HG02763 (cell line): ENCODE results near the gene TXNRD2.
"Not testable (repeated sequence)": the region's sequence is repeated elsewhere in the genome, so short reads cannot be mapped to it uniquely, and the experiment has no call there.

ENCODE experiments used
- ATAC-seq: cut with Tn5 transposase; IDR thresholded peaks from one replicate; pipeline ENCODE4 v1.9.1; 2021; ENCODE audit warnings: mild to moderate bottlenecking, moderate library complexity; ENCODE audit not compliant: unreplicated experiment

The TXNRD2 gene

GRCh38 chr22:19926028-19926427 is 15.6 kb downstream of the TXNRD2 start:
- ATAC-seq = not testable (repeated sequence)

DNA sequence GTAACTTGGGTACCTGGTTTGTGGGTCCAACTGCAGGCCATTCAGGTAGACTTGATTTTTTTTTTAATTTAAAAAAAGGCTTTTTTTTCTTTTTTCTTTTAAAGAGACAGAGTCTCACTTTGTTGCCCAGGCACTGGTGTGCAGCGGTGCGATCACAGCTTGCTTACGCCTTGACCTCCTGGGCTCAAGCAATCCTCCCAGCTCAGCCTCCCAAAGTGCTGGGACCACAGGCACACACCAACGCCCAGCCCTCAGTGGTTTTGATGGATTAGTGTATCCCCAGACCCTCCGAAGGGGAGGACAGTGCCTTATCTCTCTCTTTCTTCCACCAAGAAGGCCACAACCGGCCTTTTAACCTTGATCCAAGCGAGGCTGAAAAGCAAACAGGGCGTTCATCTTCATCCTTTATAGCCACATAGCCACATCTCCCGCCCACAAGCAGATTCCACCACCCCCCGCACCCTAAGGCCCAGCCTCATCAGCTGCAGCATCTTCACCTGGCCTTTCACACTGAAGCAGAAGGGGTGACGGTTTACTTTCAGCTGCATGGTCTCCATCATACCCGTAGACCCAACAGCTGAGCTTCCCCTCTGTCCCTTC is 17.6 kb downstream of the TXNRD2 start:
- ATAC-seq = no peak

DNA sequence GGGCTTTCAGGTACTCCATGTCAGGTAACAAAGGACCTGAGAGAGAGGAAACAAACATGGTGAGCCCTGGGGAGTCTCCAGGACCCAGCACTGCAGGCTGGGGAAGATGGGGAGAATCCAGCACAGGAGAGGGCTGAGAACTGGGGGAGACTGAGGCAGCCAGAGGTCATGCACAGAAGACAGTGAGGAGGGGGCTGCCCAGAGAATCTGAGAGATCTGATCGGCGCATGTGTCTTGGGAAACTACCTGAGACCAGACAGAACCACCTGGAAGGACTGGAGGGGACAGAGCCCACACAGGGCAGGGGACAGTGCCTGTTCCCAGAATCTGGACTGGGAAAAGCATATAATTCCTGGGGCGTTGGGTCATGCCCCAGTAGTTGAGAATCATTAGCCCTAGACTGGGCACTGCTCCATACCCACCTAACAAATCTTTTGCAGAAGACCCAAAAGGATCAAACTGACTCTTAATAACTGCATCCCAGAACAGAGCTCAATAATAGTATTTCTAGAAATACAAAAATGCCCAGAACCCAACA is 20.0 kb downstream of the TXNRD2 start:
- ATAC-seq = no peak

- no peak for ATAC-seq
Observed at GRCh38 chr22:19919701-19920363, 21.8 kb downstream of the TXNRD2 start.

DNA sequence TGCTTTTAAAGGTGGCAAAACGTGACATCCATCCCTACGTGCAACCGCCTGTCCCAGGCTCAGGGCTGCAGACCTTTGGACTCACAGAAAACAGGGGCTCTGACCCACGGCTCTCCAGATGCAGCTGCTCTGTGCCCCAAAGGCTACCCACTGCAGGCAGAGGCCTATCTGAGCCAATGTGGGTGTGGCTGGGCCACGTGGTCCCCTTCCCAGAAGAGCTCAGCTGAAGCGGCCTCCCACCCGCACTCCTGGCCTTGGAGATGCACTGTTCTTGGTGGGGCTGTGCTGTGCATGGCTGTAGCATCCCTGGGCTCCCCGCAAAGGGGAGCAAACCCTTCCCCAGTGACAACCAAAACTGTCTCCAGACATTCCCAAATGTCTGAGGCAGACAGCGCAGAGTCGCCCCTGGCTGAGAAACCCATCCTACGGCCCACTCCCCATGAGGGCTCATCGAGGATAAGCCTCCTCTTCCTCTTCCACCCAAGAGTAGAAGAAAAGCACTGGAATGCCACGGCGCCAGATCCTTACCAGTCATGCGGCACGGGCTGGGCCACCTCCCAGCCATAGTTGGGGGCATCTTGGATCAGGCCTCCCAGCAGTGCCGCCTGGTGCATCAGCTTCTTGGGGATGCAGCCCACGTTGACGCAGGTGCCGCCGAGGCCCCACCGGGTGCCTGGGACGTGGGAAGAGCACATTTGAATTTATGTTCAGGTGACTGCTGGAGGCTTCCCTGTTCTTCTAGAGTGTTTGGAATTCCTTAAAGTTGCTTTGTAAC is 23.1 kb downstream of the TXNRD2 start:
- no peak for ATAC-seq

GRCh38 chr22:19917389-19918138 is 24.1 kb downstream of the TXNRD2 start:
- ATAC-seq = no peak

GRCh38 chr22:19916941-19917340 is 24.7 kb downstream of the TXNRD2 start:
- ATAC-seq = no peak

DNA sequence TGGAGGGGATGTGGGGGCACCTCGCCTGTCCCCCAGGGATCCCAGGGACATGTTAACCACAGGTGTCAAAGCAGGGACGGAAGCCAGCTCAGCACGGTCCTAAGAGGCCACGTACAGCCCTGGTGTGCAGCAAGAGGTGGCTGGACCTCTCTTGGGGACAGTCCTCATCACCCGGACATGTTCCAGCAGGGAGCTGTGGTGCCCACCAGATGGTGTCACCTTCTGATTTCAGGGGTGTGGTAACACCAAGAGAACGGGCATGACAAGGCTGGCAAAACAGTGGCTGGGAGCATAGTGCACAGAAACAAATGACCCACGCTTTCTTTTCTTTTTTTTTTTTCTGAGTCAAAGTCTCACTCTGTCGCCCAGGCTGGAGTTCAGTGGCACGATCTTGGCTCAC is 25.6 kb downstream of the TXNRD2 start:
- ATAC-seq = no peak

DNA sequence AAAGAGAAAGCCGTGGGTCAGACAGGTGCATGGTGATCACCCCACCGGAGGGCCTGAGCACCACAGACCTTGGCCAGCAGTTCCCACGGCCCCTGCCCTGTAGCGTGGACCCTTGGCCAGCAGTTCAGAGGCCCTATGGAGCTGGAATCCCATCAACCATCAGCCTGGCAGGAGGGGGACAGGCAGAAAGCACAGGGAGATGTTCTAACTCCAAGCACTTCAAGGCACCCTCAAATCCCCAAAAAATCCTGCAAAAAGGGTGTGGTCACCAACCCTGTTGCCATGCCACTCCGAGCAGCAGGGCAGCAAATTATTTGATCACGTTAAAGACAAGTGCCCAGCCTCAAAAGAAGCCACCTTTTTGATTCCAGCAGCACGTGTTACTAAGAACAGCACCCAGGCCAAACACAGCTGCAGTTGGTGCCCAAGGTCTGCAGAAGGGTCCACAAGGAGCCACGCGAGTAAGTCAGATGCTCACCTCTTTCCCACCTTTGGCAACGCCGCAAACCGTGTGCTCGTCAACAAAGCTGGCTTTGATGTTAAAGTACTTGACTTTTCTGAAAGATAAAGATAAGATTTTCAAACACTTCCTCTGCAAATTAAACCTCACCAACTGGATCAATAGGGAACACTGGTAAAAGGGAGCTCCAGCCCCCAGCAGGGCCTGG is 26.2 kb downstream of the TXNRD2 start:
- ATAC-seq = no peak

DNA sequence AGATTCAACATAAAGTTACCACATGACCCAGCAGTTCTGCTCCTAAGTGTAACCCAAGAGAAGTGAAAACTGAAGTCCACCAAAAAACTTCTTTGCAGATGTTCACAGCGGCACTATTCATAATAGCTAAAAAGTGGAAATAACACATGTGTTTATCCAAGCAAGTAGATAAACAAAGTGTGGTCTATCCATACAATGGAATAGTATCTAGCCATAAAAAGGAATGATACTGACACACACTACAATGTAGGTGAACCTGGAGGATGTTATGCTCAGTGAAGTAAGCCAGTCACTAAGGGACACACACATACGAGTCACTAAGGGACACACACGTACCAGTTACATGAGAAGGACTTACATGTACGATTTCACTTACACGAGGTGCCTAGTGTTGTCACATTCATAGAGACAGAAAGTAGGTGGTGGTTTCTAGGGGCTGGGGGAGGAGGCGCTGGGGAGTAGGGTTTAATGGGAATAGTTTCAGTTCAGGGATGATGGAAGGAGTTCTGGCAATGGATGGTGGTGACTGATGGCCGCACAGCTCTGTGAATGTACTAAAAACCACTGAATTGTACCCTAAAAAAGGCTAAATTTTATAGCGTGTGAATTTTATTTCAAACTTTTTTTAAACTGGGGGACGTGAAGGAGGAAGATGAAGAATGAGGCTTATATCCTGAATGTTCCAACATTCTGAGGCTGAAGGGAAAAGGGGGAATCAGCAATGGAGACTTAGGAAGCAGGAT is 27.2 kb downstream of the TXNRD2 start:
- no peak for ATAC-seq

DNA sequence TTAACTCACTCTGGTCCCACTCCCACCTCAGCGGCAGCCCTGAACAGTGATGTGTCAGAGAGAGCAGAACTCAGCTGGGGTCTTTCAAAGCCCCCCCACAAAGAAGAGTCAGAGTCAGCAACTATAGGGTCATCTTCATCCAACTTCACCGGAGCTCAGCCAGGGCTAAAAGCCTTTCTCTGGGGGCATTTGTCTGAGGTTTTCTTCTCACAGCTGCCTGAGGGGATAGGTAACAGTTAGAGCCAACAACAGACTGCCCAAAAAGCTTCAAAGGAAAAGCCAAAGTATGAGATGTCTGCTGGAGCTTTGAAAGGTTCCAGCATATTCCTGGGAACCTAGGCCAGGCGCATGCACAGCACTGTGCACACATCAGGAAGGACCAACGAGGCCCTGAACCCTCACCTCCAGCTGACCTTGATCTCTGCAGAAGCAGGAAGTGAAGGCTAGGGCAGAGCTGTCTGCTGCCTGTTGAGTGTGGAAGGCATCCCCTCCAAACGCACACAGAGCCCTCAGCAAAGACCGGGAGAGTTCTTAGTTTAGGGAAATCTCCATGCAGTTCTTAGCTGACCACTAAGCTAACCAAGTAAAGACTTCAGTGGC is 28.2 kb downstream of the TXNRD2 start:
- no peak for ATAC-seq

GRCh38 chr22:19912271-19912999 is 29.2 kb downstream of the TXNRD2 start:
- no peak for ATAC-seq

- ATAC-seq = no peak
Observed at GRCh38 chr22:19911540-19912270, 29.9 kb downstream of the TXNRD2 start.

GRCh38 chr22:19910180-19910744 is 31.4 kb downstream of the TXNRD2 start:
- no peak for ATAC-seq

- ATAC-seq = no peak
Observed at GRCh38 chr22:19909350-19910179, 32.1 kb downstream of the TXNRD2 start.

GRCh38 chr22:19907902-19908301 is 33.7 kb downstream of the TXNRD2 start:
- not testable (repeated sequence) for ATAC-seq

DNA sequence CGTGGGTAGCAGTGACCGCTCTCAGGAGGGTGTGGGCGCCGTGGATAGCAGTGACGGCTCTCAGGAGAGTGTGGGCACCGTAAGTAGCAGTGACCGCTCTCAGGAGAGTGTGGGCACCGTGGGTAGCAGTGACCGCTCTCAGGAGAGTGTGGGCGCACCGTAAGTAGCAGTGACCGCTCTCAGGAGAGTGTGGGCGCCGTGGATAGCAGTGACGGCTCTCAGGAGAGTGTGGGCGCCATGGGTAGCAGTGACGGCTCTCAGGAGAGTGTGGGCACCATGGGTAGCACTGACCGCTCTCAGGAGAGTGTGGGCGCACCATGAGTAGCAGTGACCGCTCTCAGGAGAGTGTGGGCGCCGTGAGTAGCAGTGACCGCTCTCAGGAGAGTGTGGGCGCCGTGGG is 34.8 kb downstream of the TXNRD2 start:
- ATAC-seq = not testable (repeated sequence)
